ENCODE results near the gene IL17RE. TPM values are rescaled to one million over a fixed set of nuclear protein-coding genes. Genes with fewer than 3 reads are reported as not detected.
"Not testable (repeated sequence)": the region's sequence is repeated elsewhere in the genome, so short reads cannot be mapped to it uniquely, and the experiment has no call there.

The IL17RE gene
- 1 to 10 TPM; 1.2 to 1.7 TPM for total RNA-seq

- H3K36me3 Mint-ChIP-seq (ENCODE audit: low read depth), result no peaks in the 10 kb centered on the region
- no peaks in the 10 kb centered on the region for H3K27me3 Mint-ChIP-seq
- ChIA-PET CTCF (interaction anchor here (0.8 to 2.1 kb wide), 6 partner anchors 9 to 44 kb away, joined by 3 to 8 read pairs (median 4); partner anchors contain the start of gene CRELD1), POLR2A (interaction anchor here (0.7 to 2.3 kb wide), 5 partner anchors 9 to 49 kb away, joined by 3 to 14 read pairs (median 4); partner anchors contain the start of genes JAGN1 and PRRT3)
- H3K27ac Mint-ChIP-seq, result peak within 1 kb of the TSS; percentile 73
- H3K4me1 Mint-ChIP-seq (ENCODE audit: low read depth), result peaks cover 40% of the 10 kb centered on the region
- peak within 1 kb of the TSS; percentile 46 for H3K4me3 Mint-ChIP-seq
- ATAC-seq, result peak; percentile 82
- H3K9me3 Mint-ChIP-seq, result no peaks in the 10 kb centered on the region
- peak; percentile 43 for DNase-seq
- intact Hi-C loops (cut with micrococcal nuclease), result no loop called here
- TF ChIP-seq CTCF (IDR thresholded peaks at IDR 0.05), result no peak
Measured at GRCh38 chr3:9902372-9903237, at the start of gene IL17RE. Gene IL17RE (plus strand): TSS chr3:9902848. CDS start chr3:9902933, 85 bp downstream.

GRCh38 chr3:9854291-9854940 lies 48.2 kb upstream of the IL17RE start:
- H3K27me3 Mint-ChIP-seq; H3K4me1 Mint-ChIP-seq (ENCODE audit: low read depth); intact Hi-C loops (cut with micrococcal nuclease); POLR2A ChIA-PET; H3K4me3 Mint-ChIP-seq; H3K27ac Mint-ChIP-seq; H3K9me3 Mint-ChIP-seq; H3K36me3 Mint-ChIP-seq (ENCODE audit: low read depth); DNase-seq; ATAC-seq: not testable (repeated sequence)
- CTCF ChIA-PET, result interaction anchor here (0.7 to 0.9 kb wide), 2 partner anchors 9 to 351 kb away, joined by 3 read pairs; no protein-coding TSS in a partner anchor

- DNase-seq (no peak), ATAC-seq (no peak)
- no peaks in the 10 kb centered on the region for H3K4me1 Mint-ChIP-seq (ENCODE audit: low read depth)
- H3K36me3 Mint-ChIP-seq (ENCODE audit: low read depth), result no peaks in the 10 kb centered on the region
- H3K27ac Mint-ChIP-seq, result no peak overlapping the region
- intact Hi-C loops (cut with micrococcal nuclease), result no loop called here
- no peak overlapping the region for H3K4me3 Mint-ChIP-seq
- CTCF ChIA-PET, result interaction anchor here (0.9 kb wide), 1 partner anchor 353 kb away, joined by 3 read pairs; no protein-coding TSS in a partner anchor
- TF ChIP-seq CTCF (IDR thresholded peaks at IDR 0.05), result no peak
- H3K27me3 Mint-ChIP-seq, result no peaks in the 10 kb centered on the region
- no peaks in the 10 kb centered on the region for H3K9me3 Mint-ChIP-seq
- POLR2A ChIA-PET, result no interaction called here
Measured at GRCh38 chr3:9855594-9855993, 47.1 kb upstream of the IL17RE start.

- H3K9me3 Mint-ChIP-seq, result no peaks in the 10 kb centered on the region
- ATAC-seq, result no peak
- no peak overlapping the region for H3K4me3 Mint-ChIP-seq
- POLR2A ChIA-PET, result no interaction called here
- no peak for TF ChIP-seq CTCF (IDR thresholded peaks at IDR 0.05)
- no peaks in the 10 kb centered on the region for H3K36me3 Mint-ChIP-seq (ENCODE audit: low read depth)
- no peak overlapping the region for H3K27ac Mint-ChIP-seq
- H3K4me1 Mint-ChIP-seq (ENCODE audit: low read depth), result no peaks in the 10 kb centered on the region
- DNase-seq, result no peak
- H3K27me3 Mint-ChIP-seq, result peaks cover 7% of the 10 kb centered on the region
- CTCF ChIA-PET, result no interaction called here
- intact Hi-C loops (cut with micrococcal nuclease), result no loop called here
Measured at GRCh38 chr3:9859530-9860025, 43.1 kb upstream of the IL17RE start.

GRCh38 chr3:9861201-9861600 lies 41.4 kb upstream of the IL17RE start:
- CTCF ChIA-PET, result no interaction called here

More at GRCh38 chr3:9861201-9861600, 41.4 kb upstream of the IL17RE start:
- no peak overlapping the region for H3K4me3 Mint-ChIP-seq
- POLR2A ChIA-PET, result no interaction called here
- H3K9me3 Mint-ChIP-seq, result no peaks in the 10 kb centered on the region
- peaks cover 7% of the 10 kb centered on the region for H3K27me3 Mint-ChIP-seq
- H3K4me1 Mint-ChIP-seq (ENCODE audit: low read depth), result no peaks in the 10 kb centered on the region
- no peaks in the 10 kb centered on the region for H3K36me3 Mint-ChIP-seq (ENCODE audit: low read depth)
- intact Hi-C loops (cut with micrococcal nuclease), result no loop called here
- no peak for ATAC-seq
- TF ChIP-seq CTCF (IDR thresholded peaks at IDR 0.05), result no peak
- H3K27ac Mint-ChIP-seq, result no peak overlapping the region
- DNase-seq, result no peak

Data from activated CD8-positive, alpha-beta T cell treated with anti-CD3 and anti-CD28 coated beads for 36 hours (primary cell).